Astrocyte (in vitro differentiated cells and primary cell): Measurements from ENCODE around the gene TIAM2. TPM values are rescaled to one million over a fixed set of nuclear protein-coding genes. Genes with fewer than 3 reads are reported as not detected.

Source experiments
- DNase-seq: peaks from one replicate; pipeline ENCODE4 v3.0.0-alpha.2; 2010; ENCODE audit warnings: low read depth
- FAIRE-seq: peaks from 2 replicates; lab custom pipeline; 2011; peaks lifted over from hg19 to GRCh38; lab: Jason Lieb, UNC
- H2AFZ ChIP-seq: 2 replicates; pipeline ENCODE4 v1.6.0; 2012; ENCODE audit warnings: low read depth, low read length, inconsistent platforms
- H3K27ac ChIP-seq: 2 replicates; pipeline ENCODE4 v1.5.1; 2011; ENCODE audit warnings: low read depth, low read length, inconsistent platforms
- H3K27me3 ChIP-seq: 2 replicates; pipeline ENCODE4 v1.6.0; 2011; ENCODE audit warnings: low read length, inconsistent platforms; ENCODE audit not compliant: insufficient read depth
- H3K36me3 ChIP-seq: 2 replicates; pipeline ENCODE4 v1.5.1; 2011; ENCODE audit warnings: low read length, inconsistent platforms; ENCODE audit not compliant: insufficient read depth
- H3K4me1 ChIP-seq: 2 replicates; pipeline ENCODE4 v1.5.1; 2011; ENCODE audit warnings: low read length, inconsistent platforms; ENCODE audit not compliant: insufficient read depth
- H3K4me2 ChIP-seq: 2 replicates; pipeline ENCODE4 v1.6.0; 2012; ENCODE audit warnings: low read length, inconsistent platforms
- H3K4me3 ChIP-seq: 2 replicates; pipeline ENCODE4 v1.5.1; 2011; ENCODE audit warnings: low read depth, mild to moderate bottlenecking, low read length, inconsistent platforms; ENCODE audit not compliant: insufficient read depth
- H3K79me2 ChIP-seq: 2 replicates; pipeline ENCODE4 v1.6.0; 2012; ENCODE audit warnings: mild to moderate bottlenecking, low read length, inconsistent platforms; ENCODE audit not compliant: insufficient read depth
- H3K9ac ChIP-seq: 2 replicates; pipeline ENCODE4 v1.6.0; 2012; ENCODE audit warnings: mild to moderate bottlenecking, low read length, inconsistent platforms
- H3K9me3 ChIP-seq: 2 replicates; pipeline ENCODE4 v1.5.1; 2012; ENCODE audit warnings: low read depth, mild to moderate bottlenecking, low read length, inconsistent platforms; ENCODE audit not compliant: insufficient read depth
- H4K20me1 ChIP-seq: 2 replicates; pipeline ENCODE4 v1.6.0; 2012; ENCODE audit warnings: low read length, inconsistent platforms; ENCODE audit not compliant: insufficient read depth
- H3K27ac Mint-ChIP-seq: one replicate; pipeline ENCODE4 v1.8.0; 2021; ENCODE audit warnings: mild to moderate bottlenecking, mixed read lengths; ENCODE audit not compliant: unreplicated experiment
- H3K27me3 Mint-ChIP-seq: one replicate; pipeline ENCODE4 v1.8.0; 2021; ENCODE audit warnings: low read depth, mixed read lengths; ENCODE audit not compliant: unreplicated experiment
- H3K36me3 Mint-ChIP-seq: one replicate; pipeline ENCODE4 v1.8.0; 2021; ENCODE audit warnings: low read depth, mixed read lengths; ENCODE audit not compliant: unreplicated experiment
- H3K4me1 Mint-ChIP-seq: one replicate; pipeline ENCODE4 v1.8.0; 2021; ENCODE audit warnings: low read depth, mixed read lengths; ENCODE audit not compliant: unreplicated experiment
- H3K4me3 Mint-ChIP-seq: one replicate; pipeline ENCODE4 v1.8.0; 2021; ENCODE audit warnings: mild to moderate bottlenecking, moderate library complexity, mixed read lengths; ENCODE audit not compliant: unreplicated experiment
- H3K9me3 Mint-ChIP-seq: one replicate; pipeline ENCODE4 v1.8.0; 2021; ENCODE audit warnings: mild to moderate bottlenecking, mixed read lengths; ENCODE audit not compliant: unreplicated experiment
- CTCF ChIP-seq: IDR thresholded peaks from 2 replicates; pipeline ENCODE4 v1.5.1; 2011; ENCODE audit warnings: low read depth, mild to moderate bottlenecking, inconsistent platforms, low read length, moderate library complexity; ENCODE audit not compliant: insufficient read depth
- EZH2 ChIP-seq: IDR thresholded peaks from 2 replicates; pipeline ENCODE4 v1.6.1; 2012; ENCODE audit warnings: mild to moderate bottlenecking, low read length, inconsistent platforms; ENCODE audit not compliant: insufficient read depth
- total RNA-seq: library from RNA; stranded (reverse); gene quantifications from 2 replicates; pipeline ENCODE4 v1.2.1, GENCODE V29; 2021

The TIAM2 gene
- total RNA-seq, 1 donor from 2014 or later: 23.6 TPM

GRCh38 chr6:154980273-154981078, 14.6 kb upstream of the TIAM2 start:
- Histone ChIP-seq H4K20me1 (no peaks in the 10 kb centered on the region), H3K4me2 (no peak overlapping the region), H3K79me2 (no peaks in the 10 kb centered on the region), H3K27ac (no peak overlapping the region), H3K4me3 (no peak overlapping the region), H3K36me3 (no peaks in the 10 kb centered on the region), H3K9ac (no peak overlapping the region), H3K9me3 (no peaks in the 10 kb centered on the region), H3K27me3 (no peaks in the 10 kb centered on the region), H2AFZ (no peak overlapping the region), H3K4me1 (no peaks in the 10 kb centered on the region)
- Mint-ChIP-seq H3K27me3 (no peaks in the 10 kb centered on the region), H3K4me3 (no peak overlapping the region), H3K36me3 (no peaks in the 10 kb centered on the region), H3K27ac (no peak overlapping the region), H3K4me1 (no peaks in the 10 kb centered on the region), H3K9me3 (no peaks in the 10 kb centered on the region)
- FAIRE-seq (no peak), DNase-seq (no peak)
- no peak for TF ChIP-seq EZH2
- TF ChIP-seq CTCF: no peak

- Mint-ChIP-seq H3K27me3 (no peaks in the 10 kb centered on the region), H3K9me3 (no peaks in the 10 kb centered on the region), H3K36me3 (no peaks in the 10 kb centered on the region), H3K4me1 (no peaks in the 10 kb centered on the region), H3K27ac (no peak overlapping the region), H3K4me3 (no peak overlapping the region)
- Histone ChIP-seq H3K4me3 (no peak overlapping the region), H2AFZ (no peak overlapping the region), H3K27me3 (no peaks in the 10 kb centered on the region), H3K79me2 (no peaks in the 10 kb centered on the region), H3K9ac (no peak overlapping the region), H3K4me2 (no peak overlapping the region), H3K9me3 (no peaks in the 10 kb centered on the region), H3K36me3 (no peaks in the 10 kb centered on the region), H3K4me1 (no peaks in the 10 kb centered on the region), H4K20me1 (no peaks in the 10 kb centered on the region), H3K27ac (no peak overlapping the region)
- FAIRE-seq: no peak
- DNase-seq: no peak
- no peak for TF ChIP-seq CTCF
- TF ChIP-seq EZH2: no peak
Measured at GRCh38 chr6:154981079-154981870, 13.8 kb upstream of the TIAM2 start.
